Liver (tissue), 9 donors: ENCODE results near the gene FYTTD1. TPM values are rescaled to one million over a fixed set of nuclear protein-coding genes. Genes with fewer than 3 reads are reported as not detected.

Experiments
- DNase-seq: peaks from one replicate; pipeline ENCODE4 v3.0.0-alpha.2; 2017; ENCODE audit warnings: low spot score
- H3K27ac ChIP-seq, 2 donors: one replicate each; pipeline ENCODE4 v1.7.0; 2013; ENCODE audit warnings: inconsistent platforms in 2 of 2, low read length in 2 of 2, control low read depth in 1 of 2, low read depth in 1 of 2, mild to moderate bottlenecking in 1 of 2
- H3K27me3 ChIP-seq, 4 donors: one replicate each; pipeline versions ENCODE4 v1.6.1 to v1.7.0; 2013; ENCODE audit warnings: low read length in 3 of 4, inconsistent platforms in 1 of 4, mild to moderate bottlenecking in 1 of 4, moderate library complexity in 1 of 4; ENCODE audit not compliant: control insufficient read depth in 4 of 4, insufficient read depth in 4 of 4
- H3K36me3 ChIP-seq, 4 donors: one replicate each; pipeline versions ENCODE4 v1.6.1 to v1.7.0; 2013; ENCODE audit warnings: low read length in 3 of 4, mild to moderate bottlenecking in 3 of 4, low read depth in 1 of 4, moderate library complexity in 1 of 4; ENCODE audit not compliant: control insufficient read depth in 4 of 4, insufficient read depth in 3 of 4
- H3K4me1 ChIP-seq, 4 donors: one replicate each; pipeline versions ENCODE4 v1.6.1 to v1.7.0; 2013; ENCODE audit warnings: low read length in 3 of 4, mild to moderate bottlenecking in 3 of 4, moderate library complexity in 1 of 4; ENCODE audit not compliant: control insufficient read depth in 4 of 4, insufficient read depth in 4 of 4
- H3K4me3 ChIP-seq, 3 donors: one replicate each; pipeline versions ENCODE4 v1.6.1 to v1.7.0; 2013; ENCODE audit warnings: low read length in 3 of 3, control low read depth in 1 of 3, low read depth in 1 of 3, mild to moderate bottlenecking in 1 of 3
- H3K9ac ChIP-seq, 2 donors: one replicate each; pipeline ENCODE4 v1.7.0; 2013; ENCODE audit warnings: low read length in 2 of 2, mild to moderate bottlenecking in 2 of 2, moderate library complexity in 2 of 2, control low read depth in 1 of 2, low read depth in 1 of 2
- H3K9me3 ChIP-seq, 4 donors: one replicate each; pipeline versions ENCODE4 v1.6.1 to v1.7.0; 2013; ENCODE audit warnings: low read length in 3 of 4; ENCODE audit not compliant: control insufficient read depth in 4 of 4
- ATF3 ChIP-seq: IDR thresholded peaks from 2 replicates; pipeline ENCODE4 v1.6.1; 2016; ENCODE audit warnings: antibody characterized with exemption
- CTCF ChIP-seq: fragments of 150-350 bp; IDR thresholded peaks from 2 replicates; pipeline ENCODE4 v1.5.1; 2017; ENCODE audit warnings: improper control_type of control experiment, low read depth, low read length; ENCODE audit not compliant: missing input control
- EGR1 ChIP-seq, 2 donors: IDR thresholded peaks; 2 replicates each; pipeline ENCODE4 v1.6.1; 2016 to 2018; ENCODE audit warnings: antibody characterized with exemption in 2 of 2, low read depth in 2 of 2
- FOXA1 ChIP-seq: IDR thresholded peaks from 2 replicates; pipeline ENCODE4 v1.6.1; 2016; ENCODE audit warnings: antibody characterized with exemption
- FOXA2 ChIP-seq: IDR thresholded peaks from 2 replicates; pipeline ENCODE4 v1.6.1; 2016; ENCODE audit warnings: antibody characterized with exemption
- GABPA ChIP-seq, 2 donors: IDR thresholded peaks in 1 of 2; conservative IDR thresholded peaks in 1 of 2; 2 replicates each; pipeline ENCODE4 v1.6.1; 2016; ENCODE audit warnings: antibody characterized with exemption in 2 of 2, mild to moderate bottlenecking in 1 of 2, moderate library complexity in 1 of 2
- HNF4A ChIP-seq, 2 donors: conservative IDR thresholded peaks; 2 replicates each; pipeline ENCODE4 v1.6.1; 2016; ENCODE audit warnings: antibody characterized with exemption in 2 of 2, mild to moderate bottlenecking in 2 of 2
- HNF4G ChIP-seq: IDR thresholded peaks from 2 replicates; pipeline ENCODE4 v1.6.1; 2016; ENCODE audit warnings: antibody characterized with exemption
- JUND ChIP-seq, 2 donors: IDR thresholded peaks; 2 replicates each; pipeline ENCODE4 v1.6.1; 2016; ENCODE audit warnings: antibody characterized with exemption in 2 of 2
- MAX ChIP-seq: IDR thresholded peaks from 2 replicates; pipeline ENCODE4 v1.6.1; 2016; ENCODE audit warnings: antibody characterized with exemption
- NR2F2 ChIP-seq: IDR thresholded peaks from 2 replicates; pipeline ENCODE4 v1.6.1; 2016; ENCODE audit warnings: antibody characterized with exemption
- RAD21 ChIP-seq, 2 donors: IDR thresholded peaks; 2 replicates each; pipeline ENCODE4 v1.6.1; 2016; ENCODE audit warnings: antibody characterized with exemption in 2 of 2, mild to moderate bottlenecking in 2 of 2
- REST ChIP-seq: IDR thresholded peaks from 2 replicates; pipeline ENCODE4 v1.6.1; 2016; ENCODE audit warnings: antibody characterized with exemption, mild to moderate bottlenecking
- RXRA ChIP-seq, 2 donors: IDR thresholded peaks; 2 replicates each; pipeline ENCODE4 v1.6.1; 2017 to 2018; ENCODE audit warnings: antibody characterized with exemption in 2 of 2, mild to moderate bottlenecking in 1 of 2
- SP1 ChIP-seq: IDR thresholded peaks from 2 replicates; pipeline ENCODE4 v1.6.1; 2018; ENCODE audit warnings: antibody characterized with exemption, mild to moderate bottlenecking
- TAF1 ChIP-seq: conservative IDR thresholded peaks from 2 replicates; pipeline ENCODE4 v1.6.1; 2016; ENCODE audit warnings: antibody characterized with exemption, mild to moderate bottlenecking
- YY1 ChIP-seq: IDR thresholded peaks from 2 replicates; pipeline ENCODE4 v1.6.1; 2016; ENCODE audit warnings: antibody characterized with exemption, mild to moderate bottlenecking
- ZBTB33 ChIP-seq: IDR thresholded peaks from 2 replicates; pipeline ENCODE4 v1.6.1; 2016; ENCODE audit warnings: antibody characterized with exemption
- WGBS: extraction: QIAGEN DNeasy Blood & Tissue Kit; methylation state at CpG from one replicate; pipeline ENCODE4 v1.1.7; 2013; 5-methylcytosine and 5-hydroxymethylcytosine counted together
- polyA plus RNA-seq, 2 donors: library from polyadenylated mRNA; stranded (reverse) in 1 of 2; unstranded in 1 of 2; fragments of 200-250 nt in 1 of 2; fragments of >200 nt in 1 of 2; fragmentation: Nextera tagmentation in 1 of 2; extraction: Ambion mirVana in 1 of 2; gene quantifications; one replicate each; pipeline versions ENCODE4 v1.2.1 to v1.2.3, GENCODE V29; 2013 to 2015
- total RNA-seq, 2 donors: library from RNA; depleted of rRNA; stranded (reverse); fragments of >200 nt; gene quantifications; one replicate each; pipeline ENCODE4 v1.2.3, GENCODE V29; 2014
- donor health status: healthy.
- donor health status: healthy.
- donor health status: healthy.
- donor health status: healthy.
- donor health status: healthy.

FYTTD1 gene
- total and polyA plus RNA-seq, 4 donors = 11.5 to 22.7 (median 16.0) TPM

- Histone ChIP-seq H3K9me3 (no peaks in the 10 kb centered on the region), H3K4me3 (no peak overlapping the region), H3K36me3 (peaks cover 4 to 40% (median 31%) of the 10 kb centered on the region in 4 donors), H3K4me1 (no peaks in the 10 kb centered on the region), H3K27me3 (no peaks in the 10 kb centered on the region), H3K27ac (no peak overlapping the region), H3K9ac (no peak overlapping the region)
- TF ChIP-seq MAX (no peak), HNF4G (no peak), RXRA (IDR thresholded peaks at IDR 0.05) (no peak), HNF4A (conservative IDR thresholded peaks at IDR 0.05) (no peak), NR2F2 (no peak), FOXA1 (no peak), JUND (IDR thresholded peaks at IDR 0.05) (no peak), FOXA2 (no peak), GABPA (IDR thresholded peaks at IDR 0.05 in 1 of 2, conservative IDR thresholded peaks at IDR 0.05 in 1 of 2) (no peak), SP1 (no peak), YY1 (no peak), ATF3 (no peak), REST (no peak), CTCF (no peak), RAD21 (IDR thresholded peaks at IDR 0.05) (no peak), EGR1 (IDR thresholded peaks at IDR 0.05; ENCODE audit: low read depth in 2 of 2) (no peak), TAF1 (no peak), ZBTB33 (no peak)
- 91% methylated on average over 8 of the region's 8 CpGs for WGBS
- DNase-seq = no peak
These were observed 84.4 kb downstream of the FYTTD1 start for GRCh38 chr3:197833930-197834715.
